ENCODE results near the gene SRPK3.
"Not testable (repeated sequence)": the region's sequence is repeated elsewhere in the genome, so short reads cannot be mapped to it uniquely, and the experiment has no call there.

The SRPK3 gene

GRCh38 chrX:153741446-153741845, 39.4 kb upstream of the SRPK3 start:
- TF ChIP-seq CTCF (IDR thresholded peaks at IDR 0.05; ENCODE audit: extremely low read depth, missing control alignments): no peak
- no peak for DNase-seq (ENCODE audit: low spot score)

GRCh38 chrX:153742111-153742510, 38.7 kb upstream of the SRPK3 start:
- DNase-seq (ENCODE audit: low spot score): not testable (repeated sequence)

GRCh38 chrX:153742796-153743467, 37.9 kb upstream of the SRPK3 start:
- not testable (repeated sequence) for DNase-seq (ENCODE audit: low spot score)

- DNase-seq (ENCODE audit: low spot score): not testable (repeated sequence)
Observed at GRCh38 chrX:153743468-153744209, 37.2 kb upstream of the SRPK3 start.

GRCh38 chrX:153744210-153745066, 36.4 kb upstream of the SRPK3 start:
- TF ChIP-seq CTCF (IDR thresholded peaks at IDR 0.05; ENCODE audit: extremely low read depth, missing control alignments): no peak
- no peak for DNase-seq (ENCODE audit: low spot score)

- DNase-seq (ENCODE audit: low spot score): not testable (repeated sequence)
Observed at GRCh38 chrX:153745067-153745433, 35.8 kb upstream of the SRPK3 start.

GRCh38 chrX:153746359-153746758, 34.5 kb upstream of the SRPK3 start:
- no peak for TF ChIP-seq CTCF (IDR thresholded peaks at IDR 0.05; ENCODE audit: extremely low read depth, missing control alignments)
- no peak for DNase-seq (ENCODE audit: low spot score)

- not testable (repeated sequence) for DNase-seq (ENCODE audit: low spot score)
Observed at GRCh38 chrX:153746991-153747390, 33.9 kb upstream of the SRPK3 start.

- not testable (repeated sequence) for DNase-seq (ENCODE audit: low spot score)
Observed at GRCh38 chrX:153749017-153749416, 31.8 kb upstream of the SRPK3 start.

GRCh38 chrX:153750127-153750774, 30.6 kb upstream of the SRPK3 start:
- TF ChIP-seq CTCF (IDR thresholded peaks at IDR 0.05; ENCODE audit: extremely low read depth, missing control alignments): no peak
- no peak for DNase-seq (ENCODE audit: low spot score)
